Esophagus squamous epithelium (tissue), 4 donors: ENCODE results near the gene TMEM266.

Experiments used
- CTCF ChIP-seq, 6 experiments: fragments of 450-650 bp in 4 of 6; fragments of 200-600 bp in 2 of 6; sonication (generic) in 2 of 6; IDR thresholded peaks; one replicate each; pipeline ENCODE4 v1.5.1; 2016 to 2019; ENCODE audit warnings: antibody characterized with exemption in 6 of 6, mild to moderate bottlenecking in 4 of 6, moderate library complexity in 4 of 6
- POLR2A ChIP-seq, 4 donors: fragments of 450-650 bp; IDR thresholded peaks; one replicate each; pipeline ENCODE4 v1.6.1; 2017; ENCODE audit warnings: antibody characterized with exemption in 4 of 4, mild to moderate bottlenecking in 4 of 4, moderate library complexity in 3 of 4

GRCh38 chr15:76160426-76161152 lies 100.8 kb downstream of the TMEM266 start:
- TF ChIP-seq CTCF (IDR thresholded peaks at IDR 0.05) (no peak), POLR2A (IDR thresholded peaks at IDR 0.05) (no peak)
